ENCODE data around the gene NDFIP1.

The NDFIP1 gene

GRCh38 chr5:142108432-142109330, at the start of gene NDFIP1:
Gene NDFIP1, plus strand, starts transcription at chr5:142108779. Its CDS starts 196 bp downstream, at chr5:142108975.
- DNase-seq, result peak; percentile 88

- no peak for DNase-seq
These were observed 49.2 kb upstream of the NDFIP1 start for GRCh38 chr5:142059304-142059940.

GRCh38 chr5:142063376-142063775, 45.2 kb upstream of the NDFIP1 start:
- DNase-seq, result no peak

- peak; percentile 51 for DNase-seq
These were observed 44.7 kb upstream of the NDFIP1 start for GRCh38 chr5:142063878-142064331.

GRCh38 chr5:142065273-142065672, 43.3 kb upstream of the NDFIP1 start:
- no peak for DNase-seq

- no peak for DNase-seq
These were observed 38.8 kb upstream of the NDFIP1 start for GRCh38 chr5:142069606-142070399.

- no peak for DNase-seq
These were observed 37.8 kb upstream of the NDFIP1 start for GRCh38 chr5:142070734-142071133.

- DNase-seq, result no peak
These were observed 36.1 kb upstream of the NDFIP1 start for GRCh38 chr5:142072488-142072887.

GRCh38 chr5:142073362-142073988, 35.1 kb upstream of the NDFIP1 start:
- no peak for DNase-seq

- DNase-seq, result no peak
These were observed 34.6 kb upstream of the NDFIP1 start for GRCh38 chr5:142074006-142074405.

GRCh38 chr5:142078221-142078620, 30.4 kb upstream of the NDFIP1 start:
- DNase-seq, result no peak

- DNase-seq, result no peak
These were observed 29.9 kb upstream of the NDFIP1 start for GRCh38 chr5:142078706-142079105.

GRCh38 chr5:142079306-142079721, 29.3 kb upstream of the NDFIP1 start:
- no peak for DNase-seq

GRCh38 chr5:142080248-142080647, 28.3 kb upstream of the NDFIP1 start:
- DNase-seq, result no peak

GRCh38 chr5:142082182-142082781, 26.3 kb upstream of the NDFIP1 start:
- DNase-seq, result no peak

GRCh38 chr5:142086229-142086628, 22.4 kb upstream of the NDFIP1 start:
- no peak for DNase-seq

- DNase-seq, result no peak
These were observed 21.9 kb upstream of the NDFIP1 start for GRCh38 chr5:142086679-142087078.

- DNase-seq, result peak; percentile 59
These were observed 20.5 kb upstream of the NDFIP1 start for GRCh38 chr5:142087920-142088679.

- peak; percentile 31 for DNase-seq
These were observed 19.6 kb upstream of the NDFIP1 start for GRCh38 chr5:142088855-142089479.

GRCh38 chr5:142091012-142091411, 17.6 kb upstream of the NDFIP1 start:
- no peak for DNase-seq

- DNase-seq, result no peak
These were observed 16.7 kb upstream of the NDFIP1 start for GRCh38 chr5:142091922-142092321.

All from activated CD4-positive, alpha-beta T cell treated with anti-CD3 and anti-CD28 coated beads, Interleukin-2, amount 50 U/mL, for 16 hours (primary cell).